ENCODE measurements around the gene PDE4B. TPM values are rescaled to one million over a fixed set of nuclear protein-coding genes. Genes with fewer than 3 reads are reported as not detected.

The PDE4B gene
- total and polyA plus RNA-seq, 2 donors from 2014 or later = 2.0 to 8.7 TPM

GRCh38 chr1:66183400-66183799 lies 390.7 kb downstream of the PDE4B start:
- no peak for TF ChIP-seq CTCF (IDR thresholded peaks at IDR 0.05; ENCODE audit: borderline replicate concordance, extremely low read depth, insufficient read depth)
- Histone ChIP-seq H3K27ac (ENCODE audit: low read depth in 2 of 2, low read length in 2 of 2) (no peak overlapping the region), H3K27me3 (ENCODE audit: control insufficient read depth, insufficient read depth, low read length) (no peaks in the 10 kb centered on the region), H3K4me3 (ENCODE audit: low read length in 3 of 3) (no peak overlapping the region), H3K9me3 (ENCODE audit: control insufficient read depth in 2 of 3, insufficient read depth in 1 of 3, low read length in 3 of 3) (no peaks in the 10 kb centered on the region), H3K4me1 (ENCODE audit: control insufficient read depth in 2 of 3, insufficient read depth in 2 of 3, low read depth in 1 of 3, low read length in 3 of 3) (no peaks in the 10 kb centered on the region), H3K36me3 (ENCODE audit: control insufficient read depth in 2 of 3, insufficient read depth in 3 of 3, low read length in 3 of 3) (no peaks in the 10 kb centered on the region), H3K9ac (ENCODE audit: low read length in 3 of 3) (no peak overlapping the region)
- intact Hi-C loops (cut with DNase I) = no loop called here
- DNase-seq = no peak
- no peak for FAIRE-seq

GRCh38 chr1:66197120-66197519 lies 404.4 kb downstream of the PDE4B start:
- H3K27me3 ChIP-seq (ENCODE audit: control insufficient read depth, insufficient read depth, low read length) = no peaks in the 10 kb centered on the region
- no peak overlapping the region for H3K9ac ChIP-seq (ENCODE audit: low read length in 3 of 3)
- H3K36me3 ChIP-seq (ENCODE audit: control insufficient read depth in 2 of 3, insufficient read depth in 3 of 3, low read length in 3 of 3) = no peaks in the 10 kb centered on the region
- H3K4me3 ChIP-seq (ENCODE audit: low read length in 3 of 3) = no peak overlapping the region
- TF ChIP-seq CTCF (IDR thresholded peaks at IDR 0.05; ENCODE audit: borderline replicate concordance, extremely low read depth, insufficient read depth) = no peak
- no peak overlapping the region for H3K27ac ChIP-seq (ENCODE audit: low read depth in 2 of 2, low read length in 2 of 2)
- no peaks in the 10 kb centered on the region for H3K4me1 ChIP-seq (ENCODE audit: control insufficient read depth in 2 of 3, insufficient read depth in 2 of 3, low read depth in 1 of 3, low read length in 3 of 3)
- intact Hi-C loops (cut with DNase I) = no loop called here
- DNase-seq (no peak), FAIRE-seq (no peak)
- no peaks in the 10 kb centered on the region for H3K9me3 ChIP-seq (ENCODE audit: control insufficient read depth in 2 of 3, insufficient read depth in 1 of 3, low read length in 3 of 3)

- no peaks in the 10 kb centered on the region for H3K4me1 ChIP-seq (ENCODE audit: control insufficient read depth in 2 of 3, insufficient read depth in 2 of 3, low read depth in 1 of 3, low read length in 3 of 3)
- no peak for TF ChIP-seq CTCF (IDR thresholded peaks at IDR 0.05; ENCODE audit: borderline replicate concordance, extremely low read depth, insufficient read depth)
- intact Hi-C loops (cut with DNase I) = no loop called here
- FAIRE-seq = no peak
- H3K4me3 ChIP-seq (ENCODE audit: low read length in 3 of 3) = no peak overlapping the region
- no peak overlapping the region for H3K27ac ChIP-seq (ENCODE audit: low read depth in 2 of 2, low read length in 2 of 2)
- no peaks in the 10 kb centered on the region for H3K9me3 ChIP-seq (ENCODE audit: control insufficient read depth in 2 of 3, insufficient read depth in 1 of 3, low read length in 3 of 3)
- no peaks in the 10 kb centered on the region for H3K36me3 ChIP-seq (ENCODE audit: control insufficient read depth in 2 of 3, insufficient read depth in 3 of 3, low read length in 3 of 3)
- peak in 2 of 5 donors; percentile 28 to 76 for DNase-seq
- H3K9ac ChIP-seq (ENCODE audit: low read length in 3 of 3) = no peak overlapping the region
- H3K27me3 ChIP-seq (ENCODE audit: control insufficient read depth, insufficient read depth, low read length) = no peaks in the 10 kb centered on the region
These were observed 405.1 kb downstream of the PDE4B start for GRCh38 chr1:66197785-66198184.

- H3K4me3 ChIP-seq (ENCODE audit: low read length in 3 of 3) = no peak overlapping the region
- DNase-seq = no peak
- no peaks in the 10 kb centered on the region for H3K4me1 ChIP-seq (ENCODE audit: control insufficient read depth in 2 of 3, insufficient read depth in 2 of 3, low read depth in 1 of 3, low read length in 3 of 3)
- H3K9me3 ChIP-seq (ENCODE audit: control insufficient read depth in 2 of 3, insufficient read depth in 1 of 3, low read length in 3 of 3) = no peaks in the 10 kb centered on the region
- FAIRE-seq = no peak
- intact Hi-C loops (cut with DNase I) = no loop called here
- no peak for TF ChIP-seq CTCF (IDR thresholded peaks at IDR 0.05; ENCODE audit: borderline replicate concordance, extremely low read depth, insufficient read depth)
- no peaks in the 10 kb centered on the region for H3K27me3 ChIP-seq (ENCODE audit: control insufficient read depth, insufficient read depth, low read length)
- H3K27ac ChIP-seq (ENCODE audit: low read depth in 2 of 2, low read length in 2 of 2) = no peak overlapping the region
- no peak overlapping the region for H3K9ac ChIP-seq (ENCODE audit: low read length in 3 of 3)
- no peaks in the 10 kb centered on the region for H3K36me3 ChIP-seq (ENCODE audit: control insufficient read depth in 2 of 3, insufficient read depth in 3 of 3, low read length in 3 of 3)
These were observed 414.0 kb downstream of the PDE4B start for GRCh38 chr1:66206563-66207144.

Measured in kidney (tissue), 14 donors.